Urothelium cell line (cell line): ENCODE results near the gene SIX6.

ENCODE experiments used
- DNase-seq: peaks from one replicate; pipeline ENCODE4 v3.0.0; 2011; ENCODE audit warnings: low spot score, mixed read lengths
- FAIRE-seq: peaks from 2 replicates; lab custom pipeline; 2011; peaks lifted over from hg19 to GRCh38; lab: Jason Lieb, UNC

The SIX6 gene

GRCh38 chr14:60512973-60513571 lies 4.1 kb downstream of the SIX6 start:
- FAIRE-seq: peak; percentile 37

GRCh38 chr14:60514378-60514740 lies 5.4 kb downstream of the SIX6 start:
- DNase-seq (peak; percentile 38), FAIRE-seq (no peak)

More at GRCh38 chr14:60512973-60513571, 4.1 kb downstream of the SIX6 start:
- no peak for DNase-seq

DNA sequence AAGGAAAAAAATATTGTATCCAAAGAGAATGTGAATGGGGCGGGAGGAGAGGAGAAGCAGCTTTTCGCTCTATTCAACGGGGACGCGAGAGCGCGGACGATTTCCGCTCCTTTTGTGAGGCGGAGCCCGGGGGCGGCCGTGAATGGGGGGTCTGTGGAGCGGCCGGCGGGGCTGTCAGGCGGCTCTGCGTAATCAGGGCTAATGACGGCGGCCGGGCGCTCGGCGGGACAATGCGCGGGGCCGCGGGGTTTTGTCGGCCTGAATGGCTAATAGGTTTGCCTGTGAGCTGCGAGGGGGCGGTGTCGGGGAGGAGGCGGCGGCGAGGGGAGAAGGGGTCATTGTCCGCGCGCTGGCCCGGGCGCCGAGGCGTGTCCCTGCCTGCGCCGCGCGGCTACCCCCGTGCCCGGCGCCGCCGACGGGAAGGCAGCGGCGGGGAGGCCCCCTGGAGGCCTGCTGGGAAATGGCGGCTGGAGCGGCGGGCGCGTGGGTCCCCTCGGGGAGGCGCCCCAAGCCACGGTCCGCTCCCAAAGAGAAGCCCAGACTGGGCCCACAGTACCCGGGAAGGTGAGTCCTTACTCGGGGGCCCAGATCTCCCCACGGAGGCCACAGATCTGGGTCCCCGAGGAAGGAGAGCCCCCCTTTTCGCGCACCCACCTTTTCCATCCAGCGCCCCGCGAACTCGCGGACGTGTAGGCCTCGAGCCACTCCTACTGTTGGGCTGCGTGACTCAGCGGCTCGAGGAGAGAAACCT lies 6.0 kb downstream of the SIX6 start:
- peak; percentile 58 for DNase-seq

GRCh38 chr14:60515511-60516289 lies 6.8 kb downstream of the SIX6 start:
- peak; percentile 9 for FAIRE-seq

More for the DNA sequence above, 6.0 kb downstream of the SIX6 start:
- FAIRE-seq: no peak

DNA sequence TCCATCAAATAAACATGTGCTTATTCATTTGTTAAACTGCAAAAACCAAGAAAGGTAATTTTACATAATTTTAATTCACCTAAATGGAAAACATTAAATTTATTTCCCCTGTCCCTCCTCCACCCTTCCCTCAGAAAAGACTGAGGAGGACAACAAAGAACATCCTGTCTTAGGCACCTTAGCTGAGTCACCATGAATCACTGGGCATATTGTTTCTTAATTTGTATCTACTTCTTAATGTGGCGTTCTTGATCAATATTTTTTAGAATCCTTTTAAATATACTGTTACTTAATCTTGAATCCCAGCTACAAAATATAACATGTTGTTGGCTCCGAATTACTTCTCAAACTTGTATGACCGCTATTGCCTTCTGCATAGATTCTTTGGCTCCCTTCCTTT lies 23.5 kb downstream of the SIX6 start:
- peak; percentile 76 for DNase-seq
- no peak for FAIRE-seq

More at GRCh38 chr14:60515511-60516289, 6.8 kb downstream of the SIX6 start:
- DNase-seq: no peak

- FAIRE-seq (no peak), DNase-seq (no peak)
These were observed 28.7 kb downstream of the SIX6 start for GRCh38 chr14:60537663-60538062.

DNA sequence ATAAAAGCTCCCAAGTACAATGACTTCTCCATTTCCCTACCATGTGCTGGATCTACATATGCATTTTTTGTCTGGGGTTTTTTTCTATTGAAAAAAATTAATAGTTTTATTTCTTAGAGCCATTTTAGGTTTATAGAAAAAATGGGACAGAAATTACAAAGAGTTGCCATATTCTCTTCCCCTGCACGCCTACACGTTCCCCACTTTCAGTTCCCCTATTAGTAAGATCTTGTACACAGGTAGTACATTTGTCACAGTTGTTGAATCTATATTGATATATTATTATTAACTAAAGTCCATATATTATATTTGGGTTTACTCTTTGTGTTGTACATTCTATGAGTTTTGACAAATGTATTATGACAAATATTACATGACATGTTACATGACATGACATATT lies 35.7 kb downstream of the SIX6 start:
- FAIRE-seq (no peak), DNase-seq (no peak)

- DNase-seq (no peak), FAIRE-seq (no peak)
These were observed 44.9 kb downstream of the SIX6 start for GRCh38 chr14:60553808-60554207.

GRCh38 chr14:60561845-60562746 lies 53.1 kb downstream of the SIX6 start:
- DNase-seq (peak; percentile 83), FAIRE-seq (peak; percentile 84)
